OCI-LY7 (cell line): ENCODE results near the gene GADD45A. TPM values are rescaled to one million over a fixed set of nuclear protein-coding genes. Genes with fewer than 3 reads are reported as not detected.

ENCODE experiments used
- BruUV-seq: library from RNA; stranded (reverse); fragments of 400-500 nt; replicated peaks from 2 replicates; lab custom pipeline; 2021; lab: Mats Ljungman, UMichigan
- CTCF ChIA-PET: fragments of 300-600 bp; sonication (Branson Sonifier 250); formaldehyde crosslinking; loops from one replicate; lab custom pipeline; 2022; ENCODE audit warnings: antibody characterized with exemption; ENCODE audit not compliant: unreplicated experiment; lab: Charles Lee
- POLR2A ChIA-PET: fragments of 300-600 bp; sonication (Branson Sonifier 250); formaldehyde crosslinking; loops from one replicate; lab custom pipeline; 2022; ENCODE audit warnings: antibody characterized with exemption; lab: Charles Lee
- DNase-seq: peaks from one replicate; pipeline ENCODE4 v3.0.0-alpha.2; 2015; ENCODE audit warnings: low spot score
- H2AFZ ChIP-seq: fragments of 200-600 bp; sonication (generic), shearing (Covaris generic); 2 replicates; pipeline ENCODE4 v1.6.1; 2014; ENCODE audit warnings: mild to moderate bottlenecking, antibody characterized with exemption, low read length, moderate library complexity
- H3K27ac ChIP-seq: fragments of 200-600 bp; sonication (generic); 2 replicates; pipeline ENCODE4 v1.5.1; 2014; ENCODE audit warnings: mixed run types, low read depth, mild to moderate bottlenecking, moderate library complexity, low read length, inconsistent platforms; ENCODE audit not compliant: poor library complexity, severe bottlenecking
- H3K36me3 ChIP-seq: fragments of 200-600 bp; sonication (generic); 2 replicates; pipeline ENCODE4 v1.6.1; 2014; ENCODE audit warnings: mild to moderate bottlenecking, antibody characterized with exemption, low read length, moderate library complexity, mixed read lengths; ENCODE audit not compliant: insufficient read depth
- H3K4me1 ChIP-seq: fragments of 200-600 bp; sonication (generic); 2 replicates; pipeline ENCODE4 v1.5.1; 2014; ENCODE audit warnings: mild to moderate bottlenecking, low read length; ENCODE audit not compliant: insufficient read depth, poor library complexity, severe bottlenecking
- H3K4me2 ChIP-seq: fragments of 200-600 bp; sonication (generic); 2 replicates; pipeline ENCODE4 v1.6.1; 2014; ENCODE audit warnings: mild to moderate bottlenecking, low read length
- H3K4me3 ChIP-seq: fragments of 200-600 bp; sonication (generic); 2 replicates; pipeline ENCODE4 v1.5.1; 2014; ENCODE audit warnings: mild to moderate bottlenecking, low read depth, low read length; ENCODE audit not compliant: poor library complexity, severe bottlenecking
- H3K79me2 ChIP-seq: fragments of 200-600 bp; sonication (generic); 2 replicates; pipeline ENCODE4 v1.6.1; 2016; ENCODE audit warnings: low read depth, mild to moderate bottlenecking, low read length, moderate library complexity, mixed read lengths; ENCODE audit not compliant: insufficient read depth
- H3K9me2 ChIP-seq: fragments of 200-600 bp; sonication (generic); 2 replicates; pipeline ENCODE4 v1.6.1; 2016; ENCODE audit warnings: mild to moderate bottlenecking, low read length, mixed read lengths; ENCODE audit not compliant: insufficient read depth
- H3K9me3 ChIP-seq: fragments of 200-600 bp; sonication (generic); 2 replicates; pipeline ENCODE4 v1.6.1; 2014; ENCODE audit warnings: mild to moderate bottlenecking, mixed run types, low read length, mixed read lengths
- H4K20me1 ChIP-seq: fragments of 200-600 bp; sonication (generic); 2 replicates; pipeline ENCODE4 v1.6.1; 2014; ENCODE audit warnings: mild to moderate bottlenecking, antibody characterized with exemption, low read length, moderate library complexity, mixed read lengths; ENCODE audit not compliant: insufficient read depth
- EZH2phosphoT487 ChIP-seq: fragments of 200-600 bp; sonication (generic); IDR thresholded peaks from 2 replicates; pipeline ENCODE4 v1.6.1; 2018; ENCODE audit warnings: low read depth, borderline replicate concordance, mild to moderate bottlenecking, mixed run types, antibody characterized with exemption, low read length, moderate library complexity, mixed read lengths
- intact Hi-C: fragments of 100-400 bp; cut with micrococcal nuclease; formaldehyde crosslinking; loops from one replicate; pipeline ENCODE4 v1.10.0; 2022; ENCODE audit not compliant: unreplicated experiment
- total RNA-seq, 2 experiments: library from RNA; depleted of rRNA in 1 of 2; stranded (reverse); fragments of >200 nt in 1 of 2; shearing (Covaris generic) in 1 of 2; gene quantifications; 2 replicates each; pipeline ENCODE4 v1.2.3, GENCODE V29; 2014 to 2022
- TF ChIP-seq, protein P1 (sequence below): fragments of 200-600 bp; sonication (generic); conservative IDR thresholded peaks from 2 replicates; pipeline ENCODE4 v1.5.1; 2014; ENCODE audit warnings: mild to moderate bottlenecking, antibody characterized with exemption, low read length, moderate library complexity, mixed read lengths

GADD45A gene
- total RNA-seq, 2 experiments from 2014 or later: 46.8 to 48.6 TPM

DNA sequence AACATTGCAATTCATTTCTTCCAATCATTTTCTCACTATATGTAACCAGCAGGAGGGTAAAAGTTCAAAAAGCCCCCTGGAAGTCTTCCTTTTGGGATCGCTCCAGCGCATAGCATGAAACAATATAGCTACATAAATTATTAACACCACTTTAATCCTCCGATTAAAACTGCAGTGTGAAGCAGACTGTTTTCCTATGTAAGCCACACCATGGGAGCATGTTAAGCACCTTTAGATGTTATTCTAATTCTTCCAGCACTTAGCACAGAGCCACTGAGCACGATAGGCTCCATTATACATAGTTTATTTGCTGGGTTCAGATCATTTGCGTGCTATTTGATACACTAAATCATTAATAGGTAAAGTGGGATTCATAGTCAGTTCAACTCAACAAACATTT lies 18.4 kb upstream of the GADD45A start:
- Histone ChIP-seq H2AFZ (no peak overlapping the region), H3K9me2 (no peaks in the 10 kb centered on the region), H3K4me1 (no peaks in the 10 kb centered on the region), H3K4me3 (no peak overlapping the region), H3K9me3 (no peaks in the 10 kb centered on the region), H3K4me2 (no peak overlapping the region), H3K79me2 (no peaks in the 10 kb centered on the region), H4K20me1 (no peaks in the 10 kb centered on the region), H3K27ac (no peak overlapping the region), H3K36me3 (no peaks in the 10 kb centered on the region)
- intact Hi-C loops: no loop called here
- TF ChIP-seq, protein P1, sequence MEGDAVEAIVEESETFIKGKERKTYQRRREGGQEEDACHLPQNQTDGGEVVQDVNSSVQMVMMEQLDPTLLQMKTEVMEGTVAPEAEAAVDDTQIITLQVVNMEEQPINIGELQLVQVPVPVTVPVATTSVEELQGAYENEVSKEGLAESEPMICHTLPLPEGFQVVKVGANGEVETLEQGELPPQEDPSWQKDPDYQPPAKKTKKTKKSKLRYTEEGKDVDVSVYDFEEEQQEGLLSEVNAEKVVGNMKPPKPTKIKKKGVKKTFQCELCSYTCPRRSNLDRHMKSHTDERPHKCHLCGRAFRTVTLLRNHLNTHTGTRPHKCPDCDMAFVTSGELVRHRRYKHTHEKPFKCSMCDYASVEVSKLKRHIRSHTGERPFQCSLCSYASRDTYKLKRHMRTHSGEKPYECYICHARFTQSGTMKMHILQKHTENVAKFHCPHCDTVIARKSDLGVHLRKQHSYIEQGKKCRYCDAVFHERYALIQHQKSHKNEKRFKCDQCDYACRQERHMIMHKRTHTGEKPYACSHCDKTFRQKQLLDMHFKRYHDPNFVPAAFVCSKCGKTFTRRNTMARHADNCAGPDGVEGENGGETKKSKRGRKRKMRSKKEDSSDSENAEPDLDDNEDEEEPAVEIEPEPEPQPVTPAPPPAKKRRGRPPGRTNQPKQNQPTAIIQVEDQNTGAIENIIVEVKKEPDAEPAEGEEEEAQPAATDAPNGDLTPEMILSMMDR: no peak
- no peak for TF ChIP-seq EZH2phosphoT487
- BruUV-seq: no TSS peak
- no peak for DNase-seq
- CTCF ChIA-PET: no interaction called here
- POLR2A ChIA-PET: interaction anchor here (0.9 kb wide), 1 partner anchor 95 kb away, joined by 3 read pairs; no protein-coding TSS in a partner anchor

DNA sequence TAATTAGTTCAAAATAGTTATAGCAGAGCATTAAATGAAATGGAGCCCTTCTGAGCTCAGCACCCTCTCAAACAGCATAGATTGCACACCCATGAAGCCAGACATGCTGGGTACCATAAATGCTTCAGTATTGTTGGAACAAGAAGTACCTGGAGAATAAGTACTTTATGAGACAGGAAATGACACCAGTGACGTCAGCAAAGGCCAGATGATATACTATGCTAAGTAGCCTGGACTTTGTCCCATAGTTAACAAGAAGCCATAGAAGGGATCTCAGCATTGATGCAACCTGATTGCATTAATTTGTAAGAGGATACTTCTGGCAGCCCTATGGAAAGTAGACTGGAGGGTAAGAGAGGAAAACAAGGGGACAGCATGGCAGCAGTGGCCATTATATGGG lies 16.3 kb upstream of the GADD45A start:
- no peaks in the 10 kb centered on the region for H3K9me2 ChIP-seq
- CTCF ChIA-PET: no interaction called here

GRCh38 chr1:67672260-67672803 lies 12.7 kb upstream of the GADD45A start:
- no peaks in the 10 kb centered on the region for H3K9me3 ChIP-seq
- TF ChIP-seq EZH2phosphoT487: no peak
- TF ChIP-seq, protein P1: no peak
- H3K4me1 ChIP-seq: peaks cover 39% of the 10 kb centered on the region
- POLR2A ChIA-PET: interaction anchor here (0.5 to 3.2 kb wide), 8 partner anchors 8 to 562 kb away, joined by 3 to 23 read pairs (median 4); partner anchors contain the start of gene GADD45A
- intact Hi-C loops: no loop called here
- H2AFZ ChIP-seq: no peak overlapping the region
- no peak overlapping the region for H3K4me3 ChIP-seq
- H3K9me2 ChIP-seq: no peaks in the 10 kb centered on the region
- CTCF ChIA-PET: interaction anchor here (1.3 kb wide), 1 partner anchor 87 kb away, joined by 3 read pairs; no protein-coding TSS in a partner anchor
- no peak overlapping the region for H3K27ac ChIP-seq
- no peaks in the 10 kb centered on the region for H3K79me2 ChIP-seq
- DNase-seq: no peak
- H4K20me1 ChIP-seq: no peaks in the 10 kb centered on the region
- no peaks in the 10 kb centered on the region for H3K36me3 ChIP-seq
- BruUV-seq: no TSS peak
- H3K4me2 ChIP-seq: no peak overlapping the region

More for the DNA sequence above, 16.3 kb upstream of the GADD45A start:
- Histone ChIP-seq H3K9me3 (no peaks in the 10 kb centered on the region), H3K4me2 (no peak overlapping the region), H3K4me1 (peaks cover 2% of the 10 kb centered on the region), H2AFZ (no peak overlapping the region), H4K20me1 (no peaks in the 10 kb centered on the region), H3K36me3 (no peaks in the 10 kb centered on the region), H3K4me3 (no peak overlapping the region), H3K79me2 (no peaks in the 10 kb centered on the region), H3K27ac (no peak overlapping the region)
- no TSS peak for BruUV-seq
- intact Hi-C loops: no loop called here
- TF ChIP-seq, protein P1: no peak
- TF ChIP-seq EZH2phosphoT487: no peak
- POLR2A ChIA-PET: interaction anchor here (1.7 kb wide), 1 partner anchor 8 kb away, joined by 7 read pairs; no protein-coding TSS in a partner anchor
- DNase-seq: no peak
